Heart left ventricle (tissue), 16 donors: ENCODE measurements around the gene MTOR. TPM values are rescaled to one million over a fixed set of nuclear protein-coding genes. Genes with fewer than 3 reads are reported as not detected.

Experiments
- ATAC-seq, 4 donors: fragments of 200-7000 bp; cut with Tn5 transposase; one replicate each; pipeline ENCODE4 v1.9.1; 2020 to 2022; ENCODE audit warnings: moderate library complexity in 4 of 4, mild to moderate bottlenecking in 3 of 4, moderate number of reproducible peaks in 1 of 4
- DNase-seq, 5 donors: peaks; one replicate each; pipeline ENCODE4 v3.0.0-alpha.2; 2020
- H3K27ac ChIP-seq, 12 donors: fragments of 200-600 bp; sonication (generic) in 4 of 12; one replicate each; pipeline versions ENCODE4 v1.5.0 to v1.8.0; 2016 to 2022; ENCODE audit warnings: mild to moderate bottlenecking in 2 of 12
- H3K27me3 ChIP-seq, 9 donors: fragments of 200-600 bp; sonication (generic) in 2 of 9; one replicate each; pipeline versions ENCODE4 v1.5.1 to v1.8.0; 2016 to 2022; ENCODE audit warnings: mild to moderate bottlenecking in 3 of 9
- H3K36me3 ChIP-seq, 9 donors: fragments of 200-600 bp; sonication (generic) in 2 of 9; one replicate each; pipeline versions ENCODE4 v1.5.0 to v1.8.0; 2018 to 2022; ENCODE audit warnings: mild to moderate bottlenecking in 2 of 9
- H3K4me1 ChIP-seq, 12 donors: fragments of 200-600 bp; sonication (generic) in 4 of 12; one replicate each; pipeline versions ENCODE4 v1.5.0 to v1.8.0; 2016 to 2022; ENCODE audit warnings: mild to moderate bottlenecking in 3 of 12
- H3K4me3 ChIP-seq, 12 donors: fragments of 200-600 bp; sonication (generic) in 4 of 12; one replicate each; pipeline versions ENCODE4 v1.5.0 to v1.8.0; 2017 to 2022; ENCODE audit warnings: mild to moderate bottlenecking in 9 of 12, moderate library complexity in 4 of 12
- H3K9me3 ChIP-seq, 12 donors: fragments of 200-600 bp; sonication (generic) in 4 of 12; one replicate each; pipeline versions ENCODE4 v1.5.0 to v1.8.0; 2016 to 2022; ENCODE audit warnings: mild to moderate bottlenecking in 1 of 12
- POLR2A ChIP-seq, 2 donors: fragments of 450-650 bp; IDR thresholded peaks; one replicate each; pipeline ENCODE4 v1.6.1; 2017; ENCODE audit warnings: antibody characterized with exemption in 2 of 2, mild to moderate bottlenecking in 2 of 2, moderate library complexity in 2 of 2
- WGBS, 4 donors: extraction: QIAGEN DNeasy Blood & Tissue Kit in 2 of 4; methylation state at CpG; one replicate each; pipeline versions ENCODE4 v1.1.5 to v1.1.7; 2013 to 2018; 5-methylcytosine and 5-hydroxymethylcytosine counted together
- intact Hi-C, 10 donors: fragments of 100-400 bp; cut with DNase I; formaldehyde crosslinking; loops; one replicate each; pipeline versions ENCODE4 v1.11.1 to v1.14.2; 2022
- polyA plus RNA-seq, 2 donors: library from polyadenylated mRNA; stranded (reverse); fragments of 200-250 nt; gene quantifications; one replicate each; pipeline ENCODE4 v1.2.3, GENCODE V29; 2013
- total RNA-seq, 9 donors: library from RNA; depleted of rRNA in 2 of 9; stranded (reverse); fragments of >200 nt in 2 of 9; fragmentation: NEBNext Ultra II Directional in 3 of 9; extraction: Animal tissue kit (Norgen Biotek cat#: 25700) in 3 of 9; gene quantifications; one replicate each; pipeline versions ENCODE4 v1.1.0 to v1.2.4, GENCODE V29; 2016 to 2023
- TF ChIP-seq, protein P1 (sequence below), 12 donors: fragments of 200-600 bp; sonication (generic) in 4 of 12; IDR thresholded peaks; one replicate each; pipeline versions ENCODE4 v1.5.0 to v1.8.0; 2018 to 2022; ENCODE audit warnings: antibody characterized with exemption in 12 of 12, mild to moderate bottlenecking in 5 of 12
- donor health status: ischemic (EF 13 %, LVEDD 7.1; RV severe dilation, severe dysfunction).
- donor health status: healthy with polysubstance abuse.
- donor health status: DM: no; HTN: yes; CAD: no.
- donor health status: DM: no; HTN: no; CAD: no.
- donor health status: ischemic (EF 25% LVEDD 6.9; RV normal size, moderate dysfunction).
- donor health status: ischemic (EF 25% LVEDD 5.7; RV mildly dilated, moderate dysfunction).
- donor health status: healthy.
- donor health status: DM: yes; HTN: yes; CAD: no.
- donor health status: ischemic (EF 35%, LVEDD 5.7; RV mildly dilated, moderate dysfunction).
- donor health status: nonischemic (EF 11% LVEDD 7.7; RV severe dilation, severe dysfunction).
- donor health status: DM: yes; HTN: yes; CAD: no.
- donor health status: PGD.
- donor health status: ischemic (EF 29% LVEDD 5.4; RV normal size, mild dysfunction).
- donor health status: nonischemic (EF 23%, LVEDD 6.1; RV moderate dilation, normal function).

MTOR gene
- total and polyA plus RNA-seq, 11 donors, result 17.4 to 43.6 (median 36.7) TPM

DNA sequence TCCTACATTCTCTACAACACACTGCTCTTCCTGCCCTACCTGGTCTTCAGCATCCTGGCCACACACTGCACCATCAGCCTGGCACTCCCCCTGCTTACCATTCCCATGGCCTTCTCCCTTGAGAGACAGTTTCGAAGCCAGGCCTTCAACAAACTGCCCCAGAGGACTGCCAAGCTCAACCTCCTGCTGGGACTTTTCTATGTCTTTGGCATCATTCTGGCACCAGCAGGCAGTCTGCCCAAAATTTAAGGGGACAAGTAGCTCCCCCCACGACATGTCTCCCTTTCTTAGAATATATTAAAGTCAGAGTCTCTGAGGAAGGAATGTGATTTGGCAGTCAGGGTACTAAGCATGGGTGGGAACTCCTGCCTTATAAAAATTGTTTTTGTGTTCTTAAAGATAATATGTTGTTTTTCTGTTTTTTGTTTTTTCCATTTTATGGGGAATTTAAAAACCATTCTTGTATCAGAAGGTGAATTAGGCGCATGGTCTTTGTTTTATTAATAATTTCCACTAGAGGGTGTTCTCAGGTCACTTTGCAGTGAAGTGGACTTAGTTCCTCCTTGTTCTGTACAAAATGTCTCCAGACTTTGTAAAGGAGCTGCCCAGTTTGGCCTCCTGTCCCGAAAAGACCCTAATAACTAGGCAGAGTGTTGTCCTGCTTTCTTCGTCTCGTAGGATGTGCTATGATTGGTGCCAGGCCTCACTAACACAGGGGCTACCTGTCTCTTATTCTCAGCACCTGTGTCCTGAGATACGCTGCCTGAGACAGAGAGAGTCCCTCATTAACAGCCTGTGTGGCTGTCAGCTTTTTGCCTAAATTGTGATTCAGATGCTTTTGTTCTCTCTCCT is 23.8 kb upstream of the MTOR start:
- intact Hi-C loops, result no loop called here
- ATAC-seq (no peak), DNase-seq (peak in 1 of 5 donors; percentile 3)
- H3K4me3 ChIP-seq, result no peak overlapping the region
- H3K36me3 ChIP-seq, result peaks cover 0 to 56% (median 41%) of the 10 kb centered on the region in 9 donors
- H3K27me3 ChIP-seq, result no peaks in the 10 kb centered on the region
- TF ChIP-seq, protein P1, sequence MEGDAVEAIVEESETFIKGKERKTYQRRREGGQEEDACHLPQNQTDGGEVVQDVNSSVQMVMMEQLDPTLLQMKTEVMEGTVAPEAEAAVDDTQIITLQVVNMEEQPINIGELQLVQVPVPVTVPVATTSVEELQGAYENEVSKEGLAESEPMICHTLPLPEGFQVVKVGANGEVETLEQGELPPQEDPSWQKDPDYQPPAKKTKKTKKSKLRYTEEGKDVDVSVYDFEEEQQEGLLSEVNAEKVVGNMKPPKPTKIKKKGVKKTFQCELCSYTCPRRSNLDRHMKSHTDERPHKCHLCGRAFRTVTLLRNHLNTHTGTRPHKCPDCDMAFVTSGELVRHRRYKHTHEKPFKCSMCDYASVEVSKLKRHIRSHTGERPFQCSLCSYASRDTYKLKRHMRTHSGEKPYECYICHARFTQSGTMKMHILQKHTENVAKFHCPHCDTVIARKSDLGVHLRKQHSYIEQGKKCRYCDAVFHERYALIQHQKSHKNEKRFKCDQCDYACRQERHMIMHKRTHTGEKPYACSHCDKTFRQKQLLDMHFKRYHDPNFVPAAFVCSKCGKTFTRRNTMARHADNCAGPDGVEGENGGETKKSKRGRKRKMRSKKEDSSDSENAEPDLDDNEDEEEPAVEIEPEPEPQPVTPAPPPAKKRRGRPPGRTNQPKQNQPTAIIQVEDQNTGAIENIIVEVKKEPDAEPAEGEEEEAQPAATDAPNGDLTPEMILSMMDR (IDR thresholded peaks at IDR 0.05), result peak in 3 of 12 donors; percentile 11 to 36 (median 27)
- no peak for TF ChIP-seq POLR2A (IDR thresholded peaks at IDR 0.05)
- no peaks in the 10 kb centered on the region for H3K9me3 ChIP-seq
- H3K4me1 ChIP-seq, result peaks cover 0 to 15% (median 9%) of the 10 kb centered on the region in 12 donors
- H3K27ac ChIP-seq, result no peak overlapping the region
- WGBS, 4 donors, result 80 to 89% (median 82%) methylated on average over 7 of the region's 7 CpGs

DNA sequence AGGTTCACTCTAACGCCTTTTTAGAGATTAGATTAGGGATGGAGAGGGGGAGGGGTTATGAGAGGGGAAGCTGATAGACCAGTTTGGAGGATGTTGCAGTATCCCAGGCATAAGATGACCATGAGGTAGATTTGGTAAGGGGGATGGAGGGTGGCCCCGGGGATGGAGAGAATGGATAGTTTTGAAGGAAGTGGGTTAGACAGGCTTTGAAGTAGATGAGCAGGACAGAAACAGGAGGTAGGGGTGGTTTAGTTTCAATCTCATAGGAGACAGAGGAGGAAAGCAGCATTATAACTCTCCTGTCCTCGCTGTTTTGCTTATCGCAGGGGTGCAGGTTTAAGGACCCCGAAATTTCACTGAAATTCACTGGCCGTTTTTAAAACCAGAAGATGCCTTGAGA is 22.4 kb upstream of the MTOR start:
- 85 to 87% (median 86%) methylated on average over 6 of the region's 6 CpGs for WGBS, 4 donors
- TF ChIP-seq POLR2A (IDR thresholded peaks at IDR 0.05), result no peak
- TF ChIP-seq, protein P1 (IDR thresholded peaks at IDR 0.05), result no peak
- no peak overlapping the region for H3K4me3 ChIP-seq
- no peaks in the 10 kb centered on the region for H3K9me3 ChIP-seq
- no peak overlapping the region for H3K27ac ChIP-seq
- H3K36me3 ChIP-seq, result peaks cover 0 to 50% (median 29%) of the 10 kb centered on the region in 9 donors
- ATAC-seq (no peak), DNase-seq (no peak)
- H3K4me1 ChIP-seq, result peaks cover 0 to 25% (median 16%) of the 10 kb centered on the region in 12 donors
- no peaks in the 10 kb centered on the region for H3K27me3 ChIP-seq
- intact Hi-C loops, result no loop called here

DNA sequence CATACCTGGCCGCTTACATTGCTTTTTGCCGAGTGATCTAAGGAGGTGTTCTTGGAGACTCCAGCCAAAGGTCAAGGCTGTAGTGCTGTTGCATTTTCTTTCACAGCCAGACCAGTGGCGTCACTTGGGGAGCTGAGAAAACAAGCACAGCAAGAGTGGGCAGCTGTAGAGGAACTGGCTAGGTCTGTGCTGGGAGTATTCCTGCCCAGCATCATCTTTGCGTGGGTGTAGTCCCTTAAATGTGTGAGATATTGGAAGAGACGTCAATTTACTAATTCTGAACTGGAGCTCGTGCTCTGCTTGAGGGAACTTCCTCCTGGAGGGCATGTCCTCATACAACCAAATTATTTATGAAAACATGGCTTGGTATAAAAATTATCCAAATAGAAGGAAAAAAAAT is 20.8 kb upstream of the MTOR start:
- ATAC-seq (no peak), DNase-seq (no peak)
- Histone ChIP-seq H3K4me1 (peaks cover 0 to 25% (median 16%) of the 10 kb centered on the region in 12 donors), H3K36me3 (peaks cover 0 to 55% (median 27%) of the 10 kb centered on the region in 9 donors), H3K4me3 (no peak overlapping the region), H3K9me3 (no peaks in the 10 kb centered on the region), H3K27me3 (no peaks in the 10 kb centered on the region), H3K27ac (no peak overlapping the region)
- TF ChIP-seq POLR2A (IDR thresholded peaks at IDR 0.05), result no peak
- TF ChIP-seq, protein P1 (IDR thresholded peaks at IDR 0.05), result no peak
- intact Hi-C loops, result no loop called here
- WGBS, 4 donors, result 86 to 96% (median 94%) methylated on average over 6 of the region's 6 CpGs

DNA sequence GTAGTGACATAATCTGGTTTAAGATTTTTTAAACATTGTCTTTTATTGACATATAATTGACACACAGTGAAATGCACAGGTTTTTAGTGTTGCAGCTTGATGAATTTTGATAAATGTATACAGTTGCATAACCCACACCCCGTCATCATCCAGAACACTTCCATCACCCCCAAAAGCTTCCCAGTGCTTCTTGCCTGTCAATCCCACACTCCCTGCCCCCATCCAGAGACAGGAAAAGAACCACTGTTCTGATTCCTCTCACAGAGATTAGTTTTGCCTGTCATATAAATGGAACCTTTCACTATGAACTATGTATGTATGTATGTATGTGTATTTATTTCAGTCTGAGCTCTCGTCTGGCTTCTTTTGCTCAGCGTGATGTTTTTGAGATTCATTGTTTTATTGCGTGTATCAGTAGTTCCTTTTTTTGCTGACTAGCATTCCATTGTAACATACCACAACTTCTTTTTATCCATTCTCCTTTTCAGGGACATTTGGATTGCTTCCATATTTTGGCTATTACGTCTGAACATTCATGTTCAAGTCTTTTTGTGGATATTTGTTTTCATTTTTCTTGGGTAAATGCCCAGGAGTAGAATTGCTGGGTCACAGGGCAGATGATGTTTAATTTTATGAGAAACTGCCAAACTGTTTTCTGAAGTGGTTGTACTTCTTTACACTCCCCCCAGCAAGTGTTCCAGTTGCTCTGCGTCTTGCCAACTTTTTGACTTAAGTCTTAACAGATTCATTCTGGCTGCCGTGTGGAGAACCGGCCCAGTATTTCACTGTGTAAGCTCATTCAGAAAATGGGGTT is 19.4 kb upstream of the MTOR start:
- peak; percentile 11 to 73 (median 42) for ATAC-seq
- peaks cover 0 to 52% (median 27%) of the 10 kb centered on the region in 9 donors for H3K36me3 ChIP-seq
- 45 to 64% (median 48%) methylated on average over 8 of the region's 8 CpGs for WGBS, 4 donors

More for the DNA sequence above, 19.4 kb upstream of the MTOR start:
- H3K27ac ChIP-seq, result peak overlapping the region in 8 of 12 donors; percentile 19 to 75 (median 53)
- DNase-seq, result peak in 1 of 5 donors; percentile 8
- intact Hi-C loops, result no loop called here
- peaks cover 0 to 25% (median 16%) of the 10 kb centered on the region in 12 donors for H3K4me1 ChIP-seq
- H3K4me3 ChIP-seq, result no peak overlapping the region
- TF ChIP-seq POLR2A (IDR thresholded peaks at IDR 0.05), result no peak
- TF ChIP-seq, protein P1 (IDR thresholded peaks at IDR 0.05), result no peak
- H3K9me3 ChIP-seq, result no peaks in the 10 kb centered on the region
- H3K27me3 ChIP-seq, result no peaks in the 10 kb centered on the region
